Thyroid gland (tissue), 4 donors: Measurements from ENCODE around the gene RNF113A. TPM values are rescaled to one million over a fixed set of nuclear protein-coding genes. Genes with fewer than 3 reads are reported as not detected.
"Not testable (repeated sequence)": the region's sequence is repeated elsewhere in the genome, so short reads cannot be mapped to it uniquely, and the experiment has no call there.

Experiments used
- DNase-seq, 2 donors: peaks; one replicate each; pipeline ENCODE4 v3.0.0-alpha.2; 2019
- H3K27ac ChIP-seq, 3 donors: fragments of 200-600 bp; sonication (generic); 1 replicate in 2 of 3; 2 replicates in 1 of 3; pipeline ENCODE4 v1.5.1; 2016 to 2019; ENCODE audit warnings: mild to moderate bottlenecking in 1 of 3, moderate library complexity in 1 of 3
- H3K27me3 ChIP-seq: fragments of 200-600 bp; sonication (generic); one replicate; pipeline ENCODE4 v1.5.1; 2019
- H3K36me3 ChIP-seq, 2 donors: fragments of 200-600 bp; sonication (generic); one replicate each; pipeline ENCODE4 v1.5.1; 2016 to 2019
- H3K4me1 ChIP-seq, 2 donors: fragments of 200-600 bp; sonication (generic); one replicate each; pipeline ENCODE4 v1.5.1; 2017 to 2019
- H3K4me3 ChIP-seq, 3 donors: fragments of 200-600 bp; sonication (generic); replicated peaks in 1 of 3; 1 replicate in 2 of 3; 2 replicates in 1 of 3; pipeline ENCODE4 v1.5.1; 2016; ENCODE audit warnings: mild to moderate bottlenecking in 1 of 3
- H3K9me3 ChIP-seq: fragments of 200-600 bp; sonication (generic); one replicate; pipeline ENCODE4 v1.5.1; 2017
- POLR2A ChIP-seq, 2 donors: fragments of 450-650 bp; IDR thresholded peaks; one replicate each; pipeline ENCODE4 v1.6.1; 2017; ENCODE audit warnings: antibody characterized with exemption in 2 of 2, mild to moderate bottlenecking in 2 of 2, moderate library complexity in 1 of 2
- WGBS, 2 donors: methylation state at CpG; one replicate each; pipeline ENCODE4 v1.1.5; 2017; 5-methylcytosine and 5-hydroxymethylcytosine counted together
- intact Hi-C: fragments of 100-400 bp; cut with DNase I; formaldehyde crosslinking; loops from one replicate; pipeline ENCODE4 v1.15.1; 2023
- total RNA-seq, 4 donors: library from RNA; depleted of rRNA; stranded (reverse); fragments of >200 nt; gene quantifications; one replicate each; pipeline ENCODE4 v1.2.3, GENCODE V29; 2016
- TF ChIP-seq, protein P1 (sequence below), 6 experiments: fragments of 200-600 bp in 3 of 6; fragments of 450-650 bp in 3 of 6; sonication (generic) in 3 of 6; IDR thresholded peaks; one replicate each; pipeline ENCODE4 v1.5.1; 2016 to 2019; ENCODE audit warnings: antibody characterized with exemption in 6 of 6, mild to moderate bottlenecking in 2 of 6, inconsistent platforms in 1 of 6, moderate library complexity in 1 of 6

RNF113A gene
- total RNA-seq, 4 donors from 2014 or later = 10.1 to 18.0 (median 14.9) TPM

DNA sequence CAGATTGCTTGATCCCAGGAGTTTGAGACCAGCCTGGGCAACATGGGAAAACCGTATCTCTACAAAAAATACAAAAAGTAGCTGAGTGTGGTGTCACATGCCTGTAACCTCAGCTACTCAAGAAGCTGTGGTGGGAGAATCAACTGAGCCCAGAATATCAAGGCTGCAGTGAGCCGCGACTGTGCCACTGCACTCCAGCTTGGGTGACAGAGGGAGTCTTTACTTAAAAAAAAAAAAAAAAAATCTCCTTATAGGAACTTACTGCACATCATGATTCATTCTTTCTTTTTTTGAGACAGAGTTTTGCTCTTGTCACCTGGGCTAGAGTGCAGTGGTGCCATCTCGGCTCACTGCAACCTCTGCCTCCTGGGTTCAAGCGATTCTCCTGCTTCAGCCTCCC, 43.1 kb downstream of the RNF113A start:
- WGBS, 2 donors = 84 to 85% methylated on average over 5 of the region's 5 CpGs
- Histone ChIP-seq H3K36me3 (no peaks in the 10 kb centered on the region), H3K4me1 (no peaks in the 10 kb centered on the region), H3K27me3 (no peaks in the 10 kb centered on the region), H3K4me3 (no peak overlapping the region), H3K9me3 (no peaks in the 10 kb centered on the region), H3K27ac (no peak overlapping the region)
- TF ChIP-seq, protein P1, sequence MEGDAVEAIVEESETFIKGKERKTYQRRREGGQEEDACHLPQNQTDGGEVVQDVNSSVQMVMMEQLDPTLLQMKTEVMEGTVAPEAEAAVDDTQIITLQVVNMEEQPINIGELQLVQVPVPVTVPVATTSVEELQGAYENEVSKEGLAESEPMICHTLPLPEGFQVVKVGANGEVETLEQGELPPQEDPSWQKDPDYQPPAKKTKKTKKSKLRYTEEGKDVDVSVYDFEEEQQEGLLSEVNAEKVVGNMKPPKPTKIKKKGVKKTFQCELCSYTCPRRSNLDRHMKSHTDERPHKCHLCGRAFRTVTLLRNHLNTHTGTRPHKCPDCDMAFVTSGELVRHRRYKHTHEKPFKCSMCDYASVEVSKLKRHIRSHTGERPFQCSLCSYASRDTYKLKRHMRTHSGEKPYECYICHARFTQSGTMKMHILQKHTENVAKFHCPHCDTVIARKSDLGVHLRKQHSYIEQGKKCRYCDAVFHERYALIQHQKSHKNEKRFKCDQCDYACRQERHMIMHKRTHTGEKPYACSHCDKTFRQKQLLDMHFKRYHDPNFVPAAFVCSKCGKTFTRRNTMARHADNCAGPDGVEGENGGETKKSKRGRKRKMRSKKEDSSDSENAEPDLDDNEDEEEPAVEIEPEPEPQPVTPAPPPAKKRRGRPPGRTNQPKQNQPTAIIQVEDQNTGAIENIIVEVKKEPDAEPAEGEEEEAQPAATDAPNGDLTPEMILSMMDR (IDR thresholded peaks at IDR 0.05) = no peak
- no peak for TF ChIP-seq POLR2A (IDR thresholded peaks at IDR 0.05)
- DNase-seq = peak; percentile 35 to 40
- intact Hi-C loops = no loop called here

DNA sequence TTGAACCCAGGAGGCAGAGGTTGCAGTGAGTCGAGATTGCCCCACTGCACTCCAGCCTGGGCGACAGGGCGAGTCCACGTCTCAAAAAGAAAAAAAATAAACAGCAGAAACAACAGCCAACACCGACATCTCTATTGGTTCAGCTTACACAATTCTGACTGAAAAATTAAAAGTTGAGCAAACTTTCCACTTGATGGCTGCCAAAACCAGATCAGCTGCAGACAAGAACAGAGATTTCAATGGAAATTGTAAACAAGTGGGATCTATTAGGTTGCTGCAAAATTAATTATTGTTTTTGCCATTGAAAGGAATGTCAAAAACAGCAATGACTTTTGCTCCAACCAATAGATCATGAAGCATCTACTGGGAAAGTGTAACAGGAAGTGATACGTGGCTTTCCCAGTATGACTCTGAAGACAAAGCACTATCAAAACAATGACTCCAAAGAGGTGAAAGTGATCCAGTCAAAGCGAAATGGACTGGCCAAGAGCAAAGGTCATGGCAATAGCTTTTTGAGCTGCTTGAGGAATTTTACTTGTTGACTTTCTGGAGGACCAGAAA, 45.1 kb downstream of the RNF113A start:
- TF ChIP-seq, protein P1 (IDR thresholded peaks at IDR 0.05) = no peak
- no peak for TF ChIP-seq POLR2A (IDR thresholded peaks at IDR 0.05)
- H3K4me3 ChIP-seq = no peak overlapping the region
- H3K27me3 ChIP-seq = no peaks in the 10 kb centered on the region
- no peaks in the 10 kb centered on the region for H3K36me3 ChIP-seq
- peaks cover 0 to 14% of the 10 kb centered on the region in 2 donors for H3K4me1 ChIP-seq
- H3K27ac ChIP-seq = peak overlapping the region; percentile 26 to 67 (median 44)
- no peaks in the 10 kb centered on the region for H3K9me3 ChIP-seq
- intact Hi-C loops = no loop called here
- 51 to 54% methylated on average over 7 of the region's 7 CpGs for WGBS, 2 donors
- DNase-seq = no peak

DNA sequence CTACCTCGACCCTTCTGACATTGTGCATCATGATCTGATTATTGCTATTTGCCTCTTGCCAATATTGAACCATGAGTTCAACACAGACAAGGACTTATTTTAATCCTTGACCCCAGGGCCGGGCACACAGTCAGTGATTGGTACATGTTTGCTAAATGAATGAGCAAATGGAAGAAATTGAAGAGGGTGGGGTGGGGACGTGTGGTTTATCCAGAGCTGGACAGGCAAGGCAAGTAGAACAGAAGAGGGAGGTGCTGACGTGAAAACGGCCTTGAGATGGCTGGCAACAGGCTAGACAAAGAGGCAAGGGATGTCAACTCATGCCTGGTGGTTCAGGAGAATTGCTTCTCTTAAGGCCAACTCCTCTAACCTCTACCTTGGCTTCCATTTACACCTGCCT, 47.3 kb downstream of the RNF113A start:
- H3K9me3 ChIP-seq, intact Hi-C loops, DNase-seq, H3K36me3 ChIP-seq, H3K27me3 ChIP-seq, H3K27ac ChIP-seq, H3K4me3 ChIP-seq: not testable (repeated sequence)
- 70% methylated on average over 2 of the region's 5 CpGs; no CpG with 5 or more reads in 1 of the 2 donors for WGBS, 2 donors
- peaks cover 0 to 18% of the 10 kb centered on the region in 2 donors for H3K4me1 ChIP-seq

DNA sequence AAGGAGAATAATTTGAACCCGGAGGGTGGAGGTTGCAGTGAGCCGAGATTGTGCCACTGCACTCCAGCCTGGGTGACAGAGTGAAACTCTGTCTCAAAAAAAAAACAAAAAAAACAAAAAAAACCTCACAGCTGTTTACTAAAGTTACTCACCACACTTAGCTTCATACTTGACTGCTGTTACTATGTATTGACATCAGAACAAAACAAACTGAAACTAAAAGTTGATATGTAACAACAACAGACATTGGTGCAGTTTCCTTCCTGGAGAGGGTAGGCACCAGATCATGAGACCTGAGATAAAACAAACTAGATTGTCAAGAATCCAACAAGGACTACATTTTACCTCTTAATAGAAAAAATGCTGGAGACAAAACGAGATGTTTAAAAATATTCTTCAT, 49.8 kb downstream of the RNF113A start:
- H3K36me3 ChIP-seq, H3K27me3 ChIP-seq, H3K9me3 ChIP-seq, H3K4me3 ChIP-seq, DNase-seq, intact Hi-C loops: not testable (repeated sequence)
- H3K4me1 ChIP-seq = peaks cover 0 to 18% of the 10 kb centered on the region in 2 donors
- peak overlapping the region; percentile 63 to 78 (median 74) for H3K27ac ChIP-seq
- WGBS, 2 donors = 33 to 39% methylated on average over 3 of the region's 3 CpGs

Other genes starting within 250 kb of the RNF113A start
- 10 to 100 TPM in 3 of 4 donors, 1 to 10 TPM in 1; 6.1 to 15.0 (median 14.6) TPM for gene SEPTIN6, start 178.6 kb downstream of the RNF113A start, total RNA-seq
- gene SOWAHD, start 113.1 kb downstream of the RNF113A start, total RNA-seq = not detected
- 1,000 to 10,000 TPM in 3 of 4 donors, 100 to 1,000 TPM in 1; 609 to 3,222 (median 2,121) TPM for gene RPL39, start 80.1 kb downstream of the RNF113A start, total RNA-seq
- gene UPF3B, start 18.8 kb downstream of the RNF113A start, total RNA-seq = 1 to 10 TPM; 3.2 to 4.4 (median 3.9) TPM
- gene NDUFA1, start 99 bp upstream of the RNF113A start, total RNA-seq = 10 to 100 TPM; 36.2 to 80.0 (median 66.6) TPM
- gene AKAP14, start 24.2 kb upstream of the RNF113A start, total RNA-seq = not detected
- gene NKAP, start 72.0 kb upstream of the RNF113A start, total RNA-seq = 10 to 100 TPM in 1 of 4 donors, 1 to 10 TPM in 3; 5.9 to 13.7 (median 8.1) TPM
- gene RHOXF2B, start 206.0 kb upstream of the RNF113A start, total RNA-seq = under 1 TPM in 1 of 4 donors, not detected in 3; 0.13 TPM
- gene RHOXF1, start 244.2 kb upstream of the RNF113A start, total RNA-seq = not detected